ENCODE results near the gene CHRNB2.

The CHRNB2 gene

DNA sequence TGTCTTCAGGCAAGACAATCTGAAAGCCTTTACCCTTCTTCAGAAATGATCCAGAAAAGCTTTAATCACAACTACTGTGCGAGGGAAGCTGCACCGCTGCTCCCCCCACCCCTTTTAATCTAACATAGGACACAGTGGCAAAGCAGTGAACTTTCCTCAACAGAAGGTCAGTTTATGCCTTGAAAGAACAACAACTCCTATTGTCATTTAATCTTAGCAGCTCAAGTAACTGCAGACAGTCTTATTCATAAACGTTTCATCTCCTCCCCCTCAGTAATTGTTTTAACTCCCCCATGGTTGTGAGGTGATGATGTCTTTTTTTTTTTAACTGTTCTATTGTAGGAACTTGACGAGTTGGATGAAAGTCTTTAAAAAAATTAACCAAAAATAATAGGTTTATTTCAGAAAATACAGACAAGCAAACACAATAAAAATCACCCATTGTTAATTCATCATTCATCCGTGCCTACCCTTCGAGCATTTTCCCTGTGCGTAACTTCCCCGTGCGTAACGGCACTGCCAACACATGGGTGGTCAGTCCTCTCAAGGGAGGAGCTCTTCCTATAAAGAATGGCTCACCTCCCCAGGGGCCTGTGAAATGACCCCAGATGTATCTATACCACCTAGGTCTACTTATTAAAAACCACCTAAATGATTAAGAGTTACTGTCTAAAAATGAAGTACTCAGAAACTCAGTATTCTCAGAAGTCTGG lies 43.7 kb downstream of the CHRNB2 start:
- peak; percentile 56 for DNase-seq (ENCODE audit: low spot score)

DNA sequence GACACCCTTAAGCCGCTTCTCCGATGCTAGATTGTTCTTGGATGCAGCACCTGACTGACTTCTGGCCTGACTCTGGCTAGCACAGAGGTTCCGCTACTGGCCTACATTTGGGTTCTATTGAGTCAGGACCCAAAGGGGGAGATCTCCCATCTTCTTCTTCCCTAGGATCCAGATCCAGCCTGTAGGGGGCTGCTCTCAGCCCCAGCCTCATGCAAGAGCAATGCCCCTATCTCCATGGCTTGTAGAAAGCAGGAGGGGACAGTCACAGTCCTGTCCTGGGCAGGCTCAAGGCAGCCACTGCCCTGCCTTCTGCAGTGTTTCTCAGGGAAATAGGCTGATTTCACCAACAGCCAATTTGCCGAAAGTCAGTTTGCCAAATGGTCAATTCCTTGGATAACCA lies 46.7 kb downstream of the CHRNB2 start:
- DNase-seq (ENCODE audit: low spot score): no peak

GRCh38 chr1:154614901-154615300 lies 47.3 kb downstream of the CHRNB2 start:
- DNase-seq (ENCODE audit: low spot score): no peak

- no peak for DNase-seq (ENCODE audit: low spot score)
Observed at GRCh38 chr1:154615411-154615810, 47.8 kb downstream of the CHRNB2 start.

DNA sequence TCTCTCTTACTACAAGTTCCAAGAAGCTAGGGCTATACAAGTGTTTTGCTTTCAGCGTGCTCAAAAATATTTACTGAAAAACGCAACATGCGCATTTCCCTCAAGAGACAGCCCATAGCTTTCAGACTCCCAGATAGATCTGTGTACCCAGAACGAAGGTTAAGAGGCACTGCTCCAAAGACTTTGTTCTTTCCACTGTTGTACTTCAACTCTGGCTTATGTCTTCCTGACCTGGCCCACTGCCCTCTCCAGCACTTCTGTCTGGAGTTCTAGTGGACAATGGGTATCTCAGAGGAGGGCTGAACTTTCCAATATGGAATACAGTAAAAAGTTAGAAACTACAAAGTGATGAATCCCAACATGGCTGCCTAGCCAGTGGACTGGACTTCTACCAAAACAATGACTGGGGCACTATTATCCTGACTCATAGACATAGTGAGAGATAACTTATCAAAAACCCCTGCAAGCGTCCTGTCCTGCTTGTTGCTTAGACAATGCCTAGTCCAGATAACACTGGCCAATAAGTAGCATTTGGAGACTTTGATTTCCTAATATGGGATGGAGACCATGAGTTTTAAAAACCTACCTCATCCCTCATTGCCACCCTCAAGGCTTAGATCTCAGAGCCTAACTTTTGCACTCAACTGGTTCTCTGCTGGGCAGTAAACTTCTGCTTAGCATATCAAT lies 49.2 kb downstream of the CHRNB2 start:
- DNase-seq (ENCODE audit: low spot score): no peak

- DNase-seq (ENCODE audit: low spot score): no peak
Observed at GRCh38 chr1:154619181-154619948, 51.8 kb downstream of the CHRNB2 start.

DNA sequence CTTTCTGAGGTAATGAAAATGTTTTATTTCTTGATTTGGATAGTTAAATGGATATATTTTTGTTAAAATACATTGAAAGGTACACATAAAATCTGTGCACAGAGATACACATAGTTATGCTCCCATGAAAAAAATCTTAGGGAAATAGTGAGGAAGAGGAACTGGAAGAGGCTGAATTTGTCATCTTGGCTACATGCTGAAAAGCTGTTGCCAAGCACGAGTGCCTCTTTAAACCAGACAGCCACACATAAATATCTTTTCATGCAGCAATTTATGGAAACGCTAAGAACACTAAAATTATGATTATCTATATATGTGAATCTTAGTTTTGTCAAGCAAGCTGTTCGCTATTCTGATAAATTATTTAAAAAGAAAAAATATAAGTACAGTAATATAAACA lies 53.2 kb downstream of the CHRNB2 start:
- no peak for DNase-seq (ENCODE audit: low spot score)

DNA sequence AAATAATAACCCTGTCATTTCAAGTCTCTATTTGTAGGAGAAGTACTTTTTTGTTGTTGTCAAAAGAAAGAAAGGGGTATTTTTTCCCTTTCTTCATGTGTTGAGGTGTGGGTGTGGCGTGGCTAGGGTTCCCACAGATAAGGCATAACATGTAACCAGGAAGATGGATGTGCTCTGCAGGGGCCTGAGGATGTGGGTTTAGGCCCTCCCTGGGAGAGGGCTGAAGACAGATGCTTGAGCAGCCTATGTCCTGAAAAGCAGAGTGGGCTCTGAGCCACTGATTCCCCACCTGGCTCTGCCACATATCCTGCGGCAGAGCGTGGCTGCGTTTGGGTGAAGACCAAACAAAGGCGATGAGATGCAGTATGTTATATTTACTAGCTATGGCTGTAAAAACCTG lies 54.3 kb downstream of the CHRNB2 start:
- DNase-seq (ENCODE audit: low spot score): no peak

- DNase-seq (ENCODE audit: low spot score): no peak
Observed at GRCh38 chr1:154622503-154623039, 55.0 kb downstream of the CHRNB2 start.

DNA sequence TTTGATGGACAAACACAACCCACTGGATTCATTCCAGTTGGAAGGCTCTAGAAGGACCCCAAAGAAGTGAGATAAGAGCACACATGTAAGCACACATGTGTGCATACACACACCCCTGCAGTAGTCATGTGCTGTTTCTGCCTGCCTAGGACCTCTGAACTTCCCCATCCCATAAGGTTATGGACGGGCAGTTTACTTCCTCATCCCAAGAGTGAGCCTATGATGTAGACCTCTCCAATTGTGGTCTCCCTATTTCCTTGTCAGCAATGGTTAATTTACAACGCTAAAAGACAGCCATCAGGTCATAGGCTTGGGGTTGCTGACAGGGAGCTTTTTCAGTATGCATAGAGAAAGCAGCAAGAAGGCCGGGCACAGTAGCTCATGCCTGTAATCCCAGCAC lies 55.8 kb downstream of the CHRNB2 start:
- DNase-seq (ENCODE audit: low spot score): no peak

DNA sequence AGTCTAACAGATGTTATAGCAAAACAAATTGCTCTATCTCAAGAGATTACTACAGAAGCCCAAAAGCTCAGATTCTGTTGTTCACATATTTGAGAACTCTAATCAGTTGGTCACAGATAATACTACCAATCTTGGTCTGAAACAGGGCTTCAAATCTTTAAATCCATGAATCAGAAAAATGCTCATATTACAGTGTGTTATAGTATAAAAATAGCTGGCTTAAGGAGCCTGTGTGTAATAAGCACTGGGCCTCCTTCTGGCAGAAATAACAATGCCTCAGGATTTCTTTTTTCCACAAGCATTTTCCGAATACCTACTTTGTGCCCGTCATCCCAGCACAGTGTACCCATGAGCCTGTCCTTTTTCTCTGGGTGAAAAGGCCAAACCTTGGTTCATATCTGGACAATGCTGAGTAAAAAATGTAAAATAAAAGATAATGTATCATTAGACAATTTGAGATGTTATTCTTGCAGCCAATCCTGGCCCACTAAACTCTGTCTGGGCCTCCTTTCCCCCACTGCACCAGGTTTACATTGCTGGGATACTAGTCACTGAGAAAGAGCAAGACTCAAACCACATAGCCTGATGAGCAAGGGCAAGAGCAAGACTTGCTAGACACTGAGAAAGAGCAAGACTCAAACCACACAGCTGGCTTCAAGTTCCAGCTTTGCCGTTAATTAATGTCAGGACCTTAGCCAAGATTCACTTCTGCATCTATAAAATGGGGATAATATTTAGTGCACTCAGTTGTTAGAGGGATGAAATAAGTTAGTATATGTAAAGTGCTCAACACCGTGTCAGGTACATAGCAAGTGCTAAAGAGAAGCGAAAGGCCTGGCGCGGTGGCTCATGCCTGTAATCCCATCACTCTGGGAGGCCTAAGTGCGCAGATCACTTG lies 57.4 kb downstream of the CHRNB2 start:
- no peak for DNase-seq (ENCODE audit: low spot score)

- no peak for DNase-seq (ENCODE audit: low spot score)
Observed at GRCh38 chr1:154626456-154627256, 59.1 kb downstream of the CHRNB2 start.

GRCh38 chr1:154627257-154628120 lies 59.9 kb downstream of the CHRNB2 start:
- DNase-seq (ENCODE audit: low spot score): peak; percentile 87

DNA sequence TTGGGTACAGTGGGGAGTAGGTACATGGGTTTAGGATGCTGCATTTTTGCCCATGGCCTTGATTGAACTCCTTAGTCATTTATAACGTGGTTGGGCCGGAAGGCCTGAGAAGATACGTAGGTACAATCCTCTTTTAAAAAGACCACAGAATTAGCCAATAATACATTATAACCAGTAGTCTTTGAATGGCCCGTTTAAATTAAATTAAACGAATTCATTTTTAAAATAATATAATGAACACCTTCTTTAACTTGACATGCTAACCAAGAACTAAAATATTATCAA lies 60.5 kb downstream of the CHRNB2 start:
- DNase-seq (ENCODE audit: low spot score): no peak

DNA sequence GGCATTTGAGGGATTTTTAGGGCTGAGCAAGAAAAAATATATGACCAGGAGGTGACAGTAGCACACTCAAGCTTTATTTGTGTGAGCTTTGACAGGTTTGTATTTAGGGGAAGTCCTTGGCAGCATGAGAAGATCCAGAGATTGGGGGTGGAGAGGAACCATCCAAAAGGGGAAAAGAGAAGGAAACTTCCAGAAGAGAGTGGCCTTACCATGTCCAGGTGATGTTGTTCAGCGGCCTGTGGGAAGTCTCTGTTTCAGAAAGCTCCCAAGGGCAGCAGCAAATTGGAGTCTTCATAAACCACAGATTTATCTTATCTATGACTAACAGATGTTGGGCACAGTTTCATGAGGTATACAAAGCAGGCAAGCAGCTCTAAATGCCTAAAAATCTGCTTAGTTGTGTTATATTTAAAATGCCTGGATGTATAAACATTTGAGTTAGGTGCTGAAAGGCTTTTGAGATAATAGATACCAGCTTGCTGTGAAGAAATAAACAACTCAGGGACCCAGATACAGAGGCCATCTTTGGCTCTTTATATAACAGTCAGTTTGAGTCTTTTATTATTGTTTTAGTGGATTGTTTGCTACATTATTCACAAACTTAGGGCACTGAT lies 61.6 kb downstream of the CHRNB2 start:
- DNase-seq (ENCODE audit: low spot score): no peak

Measured in putamen (tissue), 1 donor.